Cerebellar cortex (tissue), 1 donor: ENCODE results near the gene ECHS1.

Source experiments
- DNase-seq: peaks from one replicate; pipeline ENCODE4 v3.0.0-alpha.2; 2015; ENCODE audit warnings: low spot score

The ECHS1 gene

DNA sequence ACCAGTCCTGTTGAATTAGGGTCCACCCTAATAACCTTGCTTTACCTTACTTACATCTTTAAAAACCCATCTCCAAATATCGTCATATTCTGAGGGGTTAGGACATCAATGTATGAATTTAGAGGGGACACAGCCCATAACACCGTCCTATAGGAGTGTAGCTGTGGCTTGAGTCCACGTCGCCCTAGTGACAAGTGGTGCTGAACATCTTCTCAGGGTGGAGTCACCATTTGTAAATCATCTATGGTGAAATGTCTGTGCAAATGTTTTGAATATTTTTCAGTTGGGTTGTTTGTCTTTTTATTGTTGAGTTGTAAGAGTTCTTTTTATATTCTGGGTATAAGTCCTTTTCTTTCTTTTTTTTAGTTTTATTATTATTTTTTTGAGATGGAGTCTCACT lies 31.2 kb downstream of the ECHS1 start:
- no peak for DNase-seq

GRCh38 chr10:133339708-133340380 lies 33.3 kb downstream of the ECHS1 start:
- no peak for DNase-seq

DNA sequence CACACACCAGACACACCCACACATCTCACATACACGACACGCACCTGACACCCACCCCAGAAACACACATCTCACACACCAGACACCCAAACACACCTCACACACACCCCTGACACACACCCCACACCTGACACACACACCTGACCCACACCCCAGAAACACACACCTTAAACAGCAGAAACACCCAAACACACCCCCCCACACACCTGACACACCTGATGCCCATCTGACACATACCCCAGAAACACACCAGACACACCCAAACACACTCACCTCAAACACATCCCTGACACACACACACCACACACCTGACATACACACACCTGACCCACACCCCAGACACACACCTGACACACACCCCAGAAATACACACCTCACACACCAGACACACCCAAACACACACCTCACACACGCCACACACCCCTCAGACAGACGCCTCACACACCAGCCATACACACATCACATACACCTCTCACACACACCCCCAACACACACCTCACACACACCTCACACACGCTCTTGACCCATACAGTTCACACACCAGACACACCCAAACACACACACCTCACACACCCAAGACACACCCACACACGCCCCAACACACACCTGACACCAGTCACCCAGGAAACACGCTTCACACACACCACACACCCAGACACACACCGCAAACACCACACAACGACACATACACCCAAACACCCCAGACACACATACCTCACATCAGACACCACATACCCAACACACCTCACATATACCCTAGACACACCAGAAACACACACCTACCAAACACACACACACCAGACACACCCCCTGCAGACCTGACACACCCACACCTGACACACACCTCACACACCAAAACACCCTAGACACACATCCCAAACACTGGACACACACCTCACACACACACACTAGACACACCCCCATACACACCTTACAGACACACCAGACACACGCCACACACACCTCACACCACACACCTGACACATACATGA lies 34.8 kb downstream of the ECHS1 start:
- no peak for DNase-seq

DNA sequence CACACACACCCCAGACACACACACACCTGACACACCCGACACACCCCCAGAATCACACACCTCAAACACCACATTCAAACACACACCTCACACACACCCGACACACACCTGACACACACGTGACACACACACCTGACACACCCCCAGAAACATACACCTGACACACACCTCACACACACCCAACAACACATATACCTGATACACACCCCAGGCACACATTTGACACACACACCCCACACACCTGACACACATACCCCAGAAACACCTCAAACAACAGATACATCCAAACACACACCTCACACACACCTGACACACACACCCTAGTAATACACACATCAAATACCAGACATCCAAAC lies 35.8 kb downstream of the ECHS1 start:
- no peak for DNase-seq

- peak; percentile 73 for DNase-seq
Measured at GRCh38 chr10:133336577-133337369, 36.4 kb downstream of the ECHS1 start, which contains the start of gene CALY. CALY (minus strand) TSS chr10:133336896; CDS start chr10:133328989, 7,907 bp downstream.

GRCh38 chr10:133336118-133336576 lies 37.0 kb downstream of the ECHS1 start:
- DNase-seq = no peak

DNA sequence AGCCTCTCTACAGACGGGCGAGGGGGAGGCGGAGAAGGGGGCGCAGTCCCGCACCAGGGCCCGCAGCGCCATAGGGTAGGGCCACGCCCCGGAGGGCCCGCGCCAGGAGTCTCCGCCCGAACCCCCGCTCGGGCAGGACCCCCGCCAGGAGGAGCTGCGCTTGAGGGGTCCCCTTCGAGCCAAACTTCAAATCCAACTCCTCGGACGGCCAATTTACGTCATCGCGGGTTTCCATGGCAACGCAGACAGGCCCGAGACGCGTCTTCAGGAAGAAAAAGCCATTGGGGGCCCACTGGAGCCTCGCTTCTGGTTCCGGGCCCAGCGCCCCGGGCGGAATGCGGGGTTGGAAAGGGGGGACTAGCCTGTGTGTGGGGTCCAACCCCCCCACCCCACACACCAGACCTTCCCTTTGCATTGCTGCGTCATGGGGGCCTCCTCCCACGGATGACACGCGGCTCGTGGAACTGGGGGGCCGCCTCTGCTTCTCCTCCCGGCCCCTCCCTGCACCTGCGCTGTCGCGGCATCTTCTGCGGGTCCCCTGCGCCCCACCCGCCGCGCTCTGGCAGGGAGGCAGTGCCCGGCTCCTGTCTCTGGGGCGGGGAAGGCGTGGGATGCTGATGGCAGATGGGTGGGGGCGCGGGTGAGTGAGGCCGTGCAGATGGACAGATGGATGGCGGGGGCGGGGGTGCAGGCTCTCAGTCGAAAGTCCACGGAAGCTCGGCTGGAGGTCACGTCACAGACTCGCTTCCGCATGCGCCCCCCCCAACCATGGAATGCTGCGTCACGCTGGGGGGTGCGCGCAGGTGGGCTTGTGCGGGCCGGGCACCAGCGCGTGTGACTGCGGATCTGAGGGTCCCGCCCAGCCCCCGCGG lies 37.7 kb downstream of the ECHS1 start:
- DNase-seq = peak; percentile 70

DNA sequence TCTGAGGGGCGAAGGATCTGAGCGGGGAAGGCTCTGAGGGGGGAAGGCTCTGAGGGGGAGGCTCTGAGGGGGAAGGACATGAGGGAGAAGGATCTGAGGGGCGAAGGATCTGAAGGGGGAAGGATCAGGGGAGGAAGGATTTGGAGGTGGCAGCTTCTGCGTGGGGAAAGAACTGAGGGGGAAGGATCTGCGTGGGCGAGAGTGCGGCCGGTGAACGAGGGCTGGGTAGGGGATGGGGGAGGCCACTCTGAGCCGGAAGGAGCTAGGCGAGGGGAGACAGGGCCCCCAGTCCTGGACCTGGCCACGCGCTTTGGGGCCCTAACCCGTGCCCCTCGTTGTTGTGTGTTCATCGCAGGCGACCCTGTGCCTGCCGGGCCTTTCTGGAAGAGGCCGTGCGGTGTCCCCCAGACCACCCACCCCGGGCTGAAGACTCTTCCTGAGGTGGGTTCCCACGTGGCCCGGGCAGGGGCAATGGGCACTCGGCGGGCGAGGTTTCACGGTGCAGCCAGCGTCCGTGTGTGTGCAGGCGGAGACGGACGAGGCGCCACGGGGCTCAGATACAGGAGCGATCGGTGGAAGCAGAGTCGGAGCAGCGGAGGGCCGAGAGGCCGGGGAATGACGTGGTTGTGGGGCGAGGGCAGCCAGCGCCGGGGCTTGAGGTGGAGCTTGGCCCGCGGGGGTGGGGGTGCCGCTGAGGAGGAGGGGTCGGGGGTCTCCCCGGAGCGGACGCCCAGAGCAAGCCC lies 38.5 kb downstream of the ECHS1 start:
- DNase-seq = no peak

- DNase-seq = no peak
Measured at GRCh38 chr10:133332936-133333699, 40.0 kb downstream of the ECHS1 start.

- DNase-seq = peak; percentile 92
Measured at GRCh38 chr10:133329491-133330202, 43.5 kb downstream of the ECHS1 start.

GRCh38 chr10:133328358-133329343 lies 44.5 kb downstream of the ECHS1 start:
- DNase-seq = no peak

GRCh38 chr10:133327651-133328357 lies 45.4 kb downstream of the ECHS1 start:
- DNase-seq = peak; percentile 48

- DNase-seq = no peak
Measured at GRCh38 chr10:133326745-133327650, 46.2 kb downstream of the ECHS1 start.

GRCh38 chr10:133326223-133326551 lies 47.0 kb downstream of the ECHS1 start:
- DNase-seq = peak; percentile 27

DNA sequence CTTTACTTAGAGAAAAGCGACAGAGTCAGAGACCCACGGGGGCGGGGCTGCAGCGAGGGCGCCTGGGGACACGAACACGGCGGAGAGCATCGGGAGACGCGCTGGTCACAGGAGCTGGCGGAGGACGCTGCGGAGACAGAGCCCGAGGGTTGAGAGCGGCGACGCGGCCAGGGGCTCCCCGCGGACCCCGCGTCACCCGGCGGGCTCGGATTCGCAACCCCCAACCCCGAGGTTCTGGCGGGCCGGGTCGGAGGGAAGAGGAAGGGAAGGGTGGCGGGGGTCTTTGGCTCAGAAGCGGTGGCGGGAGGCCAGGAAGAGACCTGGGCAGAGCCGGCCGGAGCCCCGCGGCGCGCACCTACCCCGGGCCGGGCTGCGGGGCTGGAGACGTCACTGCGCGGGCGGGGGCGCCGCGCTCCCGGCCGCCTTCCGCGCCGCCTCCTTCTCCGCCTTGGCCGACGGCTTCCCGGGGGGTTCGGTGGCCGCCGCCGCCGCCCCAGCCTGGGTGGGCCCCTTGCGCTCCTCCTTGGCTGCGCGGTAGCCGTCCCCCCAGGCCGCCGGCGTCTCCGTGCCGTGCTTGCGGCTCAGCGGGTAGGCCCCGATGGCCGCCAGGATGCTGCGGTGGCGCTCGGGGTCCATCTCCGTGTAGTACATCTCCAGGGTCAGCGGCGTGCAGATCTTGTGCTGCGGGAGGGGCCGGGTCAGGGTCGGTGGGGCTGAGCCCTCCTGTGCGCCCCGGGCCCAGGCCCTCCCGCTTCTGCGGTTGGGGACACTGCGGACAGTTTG lies 47.5 kb downstream of the ECHS1 start:
- no peak for DNase-seq
